ENCODE measurements around the gene CAMTA2. TPM values are rescaled to one million over a fixed set of nuclear protein-coding genes. Genes with fewer than 3 reads are reported as not detected.

Gene CAMTA2
- total and polyA plus RNA-seq, 5 donors, result 35.3 to 44.4 (median 40.8) TPM

GRCh38 chr17:4978726-4979125, 8.7 kb downstream of the CAMTA2 start:
- intact Hi-C loops (cut with DNase I), result loop anchor here in 1 of 4 donors (10.0 kb wide), 1 partner anchor 76 kb away; no protein-coding TSS in a partner anchor
- DNase-seq, result no peak
- Histone ChIP-seq H3K27me3 (ENCODE audit: control insufficient read depth, insufficient read depth) (no peaks in the 10 kb centered on the region), H3K4me3 (ENCODE audit: low read length) (no peak overlapping the region), H3K9me3 (ENCODE audit: control insufficient read depth, low read length) (no peaks in the 10 kb centered on the region), H3K27ac (ENCODE audit: low read length) (no peak overlapping the region), H3K4me1 (ENCODE audit: control insufficient read depth, insufficient read depth, low read length) (peaks cover 6% of the 10 kb centered on the region)
- ATAC-seq, result no peak

- Histone ChIP-seq H3K4me3 (ENCODE audit: low read length) (no peak overlapping the region), H3K27ac (ENCODE audit: low read length) (peak overlapping the region; percentile 73), H3K27me3 (ENCODE audit: control insufficient read depth, insufficient read depth) (no peaks in the 10 kb centered on the region), H3K9me3 (ENCODE audit: control insufficient read depth, low read length) (no peaks in the 10 kb centered on the region), H3K4me1 (ENCODE audit: control insufficient read depth, insufficient read depth, low read length) (peaks cover 8% of the 10 kb centered on the region)
- WGBS, result 80% methylated on average over 9 of the region's 9 CpGs
- DNase-seq (no peak), ATAC-seq (peak; percentile 56 to 57)
- intact Hi-C loops (cut with DNase I), result loop anchor here in 1 of 4 donors (10.0 kb wide), 1 partner anchor 81 kb away; no protein-coding TSS in a partner anchor
Measured at GRCh38 chr17:4974115-4974670, 13.3 kb downstream of the CAMTA2 start.

GRCh38 chr17:4973256-4974114, 14.0 kb downstream of the CAMTA2 start:
- Histone ChIP-seq H3K27me3 (ENCODE audit: control insufficient read depth, insufficient read depth) (no peaks in the 10 kb centered on the region), H3K27ac (ENCODE audit: low read length) (peak overlapping the region; percentile 73), H3K9me3 (ENCODE audit: control insufficient read depth, low read length) (no peaks in the 10 kb centered on the region), H3K4me3 (ENCODE audit: low read length) (no peak overlapping the region), H3K4me1 (ENCODE audit: control insufficient read depth, insufficient read depth, low read length) (peaks cover 8% of the 10 kb centered on the region)
- WGBS, result 89% methylated on average over 10 of the region's 10 CpGs
- intact Hi-C loops (cut with DNase I), result loop anchor here in 1 of 4 donors (10.0 kb wide), 1 partner anchor 81 kb away; no protein-coding TSS in a partner anchor
- DNase-seq (no peak), ATAC-seq (no peak)

- Histone ChIP-seq H3K4me1 (ENCODE audit: control insufficient read depth, insufficient read depth, low read length) (peaks cover 8% of the 10 kb centered on the region), H3K27me3 (ENCODE audit: control insufficient read depth, insufficient read depth) (no peaks in the 10 kb centered on the region), H3K27ac (ENCODE audit: low read length) (peak overlapping the region; percentile 1), H3K9me3 (ENCODE audit: control insufficient read depth, low read length) (no peaks in the 10 kb centered on the region), H3K4me3 (ENCODE audit: low read length) (no peak overlapping the region)
- DNase-seq (no peak), ATAC-seq (no peak)
- intact Hi-C loops (cut with DNase I), result loop anchor here in 1 of 4 donors (10.0 kb wide), 1 partner anchor 82 kb away; no protein-coding TSS in a partner anchor
- WGBS, result 76% methylated on average over 12 of the region's 12 CpGs
Measured at GRCh38 chr17:4972752-4973151, 14.7 kb downstream of the CAMTA2 start.

GRCh38 chr17:4972322-4972721, 15.2 kb downstream of the CAMTA2 start:
- no peak for DNase-seq
- WGBS, result 80% methylated on average over 12 of the region's 12 CpGs
- peaks cover 8% of the 10 kb centered on the region for H3K4me1 ChIP-seq (ENCODE audit: control insufficient read depth, insufficient read depth, low read length)
- no peak for ATAC-seq
- no peak overlapping the region for H3K27ac ChIP-seq (ENCODE audit: low read length)
- intact Hi-C loops (cut with DNase I), result loop anchor here in 1 of 4 donors (10.0 kb wide), 1 partner anchor 82 kb away; no protein-coding TSS in a partner anchor
- H3K4me3 ChIP-seq (ENCODE audit: low read length), result no peak overlapping the region
- no peaks in the 10 kb centered on the region for H3K9me3 ChIP-seq (ENCODE audit: control insufficient read depth, low read length)
- no peaks in the 10 kb centered on the region for H3K27me3 ChIP-seq (ENCODE audit: control insufficient read depth, insufficient read depth)

- intact Hi-C loops (cut with DNase I), result loop anchor here in 1 of 4 donors (10.0 kb wide), 1 partner anchor 83 kb away; no protein-coding TSS in a partner anchor
- Histone ChIP-seq H3K27ac (ENCODE audit: low read length) (no peak overlapping the region), H3K27me3 (ENCODE audit: control insufficient read depth, insufficient read depth) (no peaks in the 10 kb centered on the region), H3K4me3 (ENCODE audit: low read length) (no peak overlapping the region), H3K9me3 (ENCODE audit: control insufficient read depth, low read length) (no peaks in the 10 kb centered on the region), H3K4me1 (ENCODE audit: control insufficient read depth, insufficient read depth, low read length) (peaks cover 8% of the 10 kb centered on the region)
- DNase-seq, result no peak
- no peak for ATAC-seq
- 84% methylated on average over 6 of the region's 6 CpGs for whole genome bisulfite sequencing
Measured at GRCh38 chr17:4971826-4972225, 15.6 kb downstream of the CAMTA2 start.

- ATAC-seq, result no peak
- H3K27ac ChIP-seq (ENCODE audit: low read length), result no peak overlapping the region
Measured at GRCh38 chr17:4970273-4970672, 17.2 kb downstream of the CAMTA2 start.

GRCh38 chr17:4969551-4970173, 17.8 kb downstream of the CAMTA2 start:
- Histone ChIP-seq H3K9me3 (ENCODE audit: control insufficient read depth, low read length) (no peaks in the 10 kb centered on the region), H3K4me1 (ENCODE audit: control insufficient read depth, insufficient read depth, low read length) (peaks cover 4% of the 10 kb centered on the region), H3K27ac (ENCODE audit: low read length) (peak overlapping the region; percentile 10), H3K27me3 (ENCODE audit: control insufficient read depth, insufficient read depth) (no peaks in the 10 kb centered on the region), H3K4me3 (ENCODE audit: low read length) (no peak overlapping the region)
- DNase-seq (no peak), ATAC-seq (no peak)
- intact Hi-C loops (cut with DNase I), result loop anchor here in 1 of 4 donors (10.0 kb wide), 1 partner anchor 85 kb away; no protein-coding TSS in a partner anchor
- 80% methylated on average over 16 of the region's 16 CpGs for WGBS

More at GRCh38 chr17:4970273-4970672, 17.2 kb downstream of the CAMTA2 start:
- no peak for DNase-seq
- Histone ChIP-seq H3K9me3 (ENCODE audit: control insufficient read depth, low read length) (no peaks in the 10 kb centered on the region), H3K4me1 (ENCODE audit: control insufficient read depth, insufficient read depth, low read length) (peaks cover 8% of the 10 kb centered on the region), H3K27me3 (ENCODE audit: control insufficient read depth, insufficient read depth) (no peaks in the 10 kb centered on the region), H3K4me3 (ENCODE audit: low read length) (no peak overlapping the region)
- WGBS, result 91% methylated on average over 8 of the region's 8 CpGs
- intact Hi-C loops (cut with DNase I), result loop anchor here in 1 of 4 donors (10.0 kb wide), 1 partner anchor 85 kb away; no protein-coding TSS in a partner anchor

GRCh38 chr17:4969047-4969550, 18.4 kb downstream of the CAMTA2 start:
- peaks cover 4% of the 10 kb centered on the region for H3K4me1 ChIP-seq (ENCODE audit: control insufficient read depth, insufficient read depth, low read length)
- no peaks in the 10 kb centered on the region for H3K9me3 ChIP-seq (ENCODE audit: control insufficient read depth, low read length)
- peak overlapping the region; percentile 72 for H3K27ac ChIP-seq (ENCODE audit: low read length)
- DNase-seq (no peak), ATAC-seq (no peak)
- WGBS, result 74% methylated on average over 15 of the region's 15 CpGs
- H3K4me3 ChIP-seq (ENCODE audit: low read length), result no peak overlapping the region
- intact Hi-C loops (cut with DNase I), result no loop called here
- no peaks in the 10 kb centered on the region for H3K27me3 ChIP-seq (ENCODE audit: control insufficient read depth, insufficient read depth)

- ATAC-seq (no peak), DNase-seq (peak in 1 of 3 donors; percentile 71)
- intact Hi-C loops (cut with DNase I), result no loop called here
- WGBS, result 30% methylated on average over 23 of the region's 23 CpGs
- H3K27me3 ChIP-seq (ENCODE audit: control insufficient read depth, insufficient read depth), result no peaks in the 10 kb centered on the region
- H3K4me3 ChIP-seq (ENCODE audit: low read length), result peak overlapping the region; percentile 22
- H3K4me1 ChIP-seq (ENCODE audit: control insufficient read depth, insufficient read depth, low read length), result peaks cover 2% of the 10 kb centered on the region
- no peaks in the 10 kb centered on the region for H3K9me3 ChIP-seq (ENCODE audit: control insufficient read depth, low read length)
- peak overlapping the region; percentile 72 for H3K27ac ChIP-seq (ENCODE audit: low read length)
Measured at GRCh38 chr17:4968486-4969046, 18.9 kb downstream of the CAMTA2 start.

All from right cardiac atrium (tissue), 5 donors.